ENCODE measurements around the gene LPCAT3.

DNA sequence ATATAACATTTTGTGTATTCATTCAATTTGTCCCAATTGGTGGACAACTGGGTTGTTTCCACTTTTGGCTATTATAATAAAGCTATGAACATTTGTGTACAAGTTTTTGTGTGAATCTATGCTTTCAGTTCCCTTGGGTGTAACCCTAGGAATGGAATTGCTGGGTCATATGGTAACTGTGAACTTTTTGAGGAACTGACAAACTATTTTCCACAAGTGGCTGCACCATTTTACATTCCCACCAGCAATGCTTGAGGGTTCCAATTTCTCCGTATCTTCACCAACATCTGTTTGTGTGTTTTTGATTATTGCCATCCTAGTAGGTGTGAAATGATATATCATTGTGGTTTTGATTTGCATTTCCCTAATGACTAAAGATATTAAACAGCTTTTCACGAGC, 13.0 kb downstream of the LPCAT3 start:
- TF ChIP-seq, protein P1, sequence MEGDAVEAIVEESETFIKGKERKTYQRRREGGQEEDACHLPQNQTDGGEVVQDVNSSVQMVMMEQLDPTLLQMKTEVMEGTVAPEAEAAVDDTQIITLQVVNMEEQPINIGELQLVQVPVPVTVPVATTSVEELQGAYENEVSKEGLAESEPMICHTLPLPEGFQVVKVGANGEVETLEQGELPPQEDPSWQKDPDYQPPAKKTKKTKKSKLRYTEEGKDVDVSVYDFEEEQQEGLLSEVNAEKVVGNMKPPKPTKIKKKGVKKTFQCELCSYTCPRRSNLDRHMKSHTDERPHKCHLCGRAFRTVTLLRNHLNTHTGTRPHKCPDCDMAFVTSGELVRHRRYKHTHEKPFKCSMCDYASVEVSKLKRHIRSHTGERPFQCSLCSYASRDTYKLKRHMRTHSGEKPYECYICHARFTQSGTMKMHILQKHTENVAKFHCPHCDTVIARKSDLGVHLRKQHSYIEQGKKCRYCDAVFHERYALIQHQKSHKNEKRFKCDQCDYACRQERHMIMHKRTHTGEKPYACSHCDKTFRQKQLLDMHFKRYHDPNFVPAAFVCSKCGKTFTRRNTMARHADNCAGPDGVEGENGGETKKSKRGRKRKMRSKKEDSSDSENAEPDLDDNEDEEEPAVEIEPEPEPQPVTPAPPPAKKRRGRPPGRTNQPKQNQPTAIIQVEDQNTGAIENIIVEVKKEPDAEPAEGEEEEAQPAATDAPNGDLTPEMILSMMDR (IDR thresholded peaks at IDR 0.05): no peak
- no peak for TF ChIP-seq POLR2A (IDR thresholded peaks at IDR 0.05)
